ENCODE data around the gene WBP1.
"Not testable (repeated sequence)": the region's sequence is repeated elsewhere in the genome, so short reads cannot be mapped to it uniquely, and the experiment has no call there.

Gene WBP1

DNA sequence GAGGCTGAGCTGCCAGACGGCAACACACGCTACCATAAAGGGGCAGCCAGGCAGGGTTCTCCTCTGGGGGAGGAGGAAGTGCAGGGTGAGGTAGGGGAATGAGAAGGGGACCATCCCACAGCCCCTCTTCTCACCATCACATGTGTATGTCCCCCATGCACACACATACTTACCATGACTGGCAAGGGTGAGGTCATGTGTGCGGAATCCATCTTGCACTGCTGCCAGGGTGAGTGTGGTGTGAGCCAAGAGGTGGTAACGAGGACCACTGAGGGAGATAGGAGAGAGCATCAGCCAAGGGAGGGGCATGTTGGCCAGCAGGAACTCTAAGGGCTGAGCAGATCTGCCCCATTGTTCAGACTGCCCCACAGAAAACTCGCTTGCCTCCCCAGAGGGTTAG is 29.6 kb upstream of the WBP1 start:
- DNase-seq = no peak

DNA sequence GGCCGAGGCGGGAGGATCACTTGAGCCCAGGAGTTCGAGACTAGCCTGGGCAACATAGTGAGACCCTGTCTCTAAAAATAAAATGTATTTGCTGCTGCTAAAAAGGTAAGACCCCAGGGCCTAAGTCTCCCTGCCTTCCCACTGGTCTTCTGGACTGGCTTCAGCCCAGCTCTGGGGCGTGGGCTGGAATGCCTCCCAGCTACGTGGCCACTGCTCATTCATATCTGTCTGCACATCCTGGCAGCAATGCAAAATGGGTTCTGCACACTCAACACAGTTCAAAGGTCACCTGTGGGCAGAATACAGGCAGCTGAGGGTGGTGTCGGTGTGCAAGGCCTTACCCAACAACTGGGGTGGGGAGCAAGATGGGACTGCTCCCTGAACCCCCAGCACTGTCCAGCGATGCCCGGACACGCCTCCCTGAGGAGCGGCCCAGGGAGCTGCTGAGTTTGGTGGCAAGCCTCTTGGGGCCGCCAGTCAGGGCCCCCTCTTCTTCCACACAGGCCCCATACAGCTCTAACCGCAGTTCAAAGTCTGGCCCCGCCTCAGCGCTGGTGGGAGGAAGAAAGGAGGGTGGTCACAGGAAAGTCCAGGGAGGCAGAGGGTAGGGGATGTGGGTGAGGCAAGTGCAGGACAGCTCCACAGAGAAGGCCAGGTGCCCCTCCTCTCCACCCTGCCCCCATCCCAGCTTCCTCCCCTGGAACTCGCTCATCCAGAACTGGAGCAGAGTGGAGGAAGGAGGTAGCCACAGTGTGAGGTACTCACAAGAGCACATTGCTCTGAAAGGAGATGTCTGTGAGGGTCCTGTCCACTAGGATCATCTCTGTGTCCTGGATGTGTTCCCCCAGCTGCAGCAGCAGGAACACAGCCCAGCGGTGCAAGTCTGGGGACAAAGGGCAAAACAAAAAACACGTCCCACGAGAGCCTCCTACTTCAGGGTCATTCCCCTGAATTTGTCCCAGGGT is 28.5 kb upstream of the WBP1 start:
- no peak for DNase-seq

DNA sequence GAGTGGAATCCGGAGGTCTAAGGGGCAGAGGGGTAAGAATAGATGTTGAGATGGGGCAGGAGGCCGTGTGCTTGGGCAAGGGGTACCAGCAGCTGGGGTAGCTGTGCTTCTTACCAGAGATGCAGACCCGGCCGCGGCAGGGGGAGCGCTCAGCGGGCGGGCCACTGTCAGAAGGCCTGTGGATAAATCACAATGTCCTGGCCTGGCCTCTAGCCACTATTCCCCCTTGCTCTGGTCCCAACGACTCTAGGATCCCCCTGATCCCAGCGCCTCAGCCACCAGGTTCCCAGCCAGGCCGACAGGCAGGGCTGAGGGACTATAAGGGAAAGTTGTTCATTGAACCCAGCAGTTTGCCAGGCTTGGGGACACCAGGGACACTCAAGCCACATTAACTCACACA is 27.7 kb upstream of the WBP1 start:
- DNase-seq = no peak

DNA sequence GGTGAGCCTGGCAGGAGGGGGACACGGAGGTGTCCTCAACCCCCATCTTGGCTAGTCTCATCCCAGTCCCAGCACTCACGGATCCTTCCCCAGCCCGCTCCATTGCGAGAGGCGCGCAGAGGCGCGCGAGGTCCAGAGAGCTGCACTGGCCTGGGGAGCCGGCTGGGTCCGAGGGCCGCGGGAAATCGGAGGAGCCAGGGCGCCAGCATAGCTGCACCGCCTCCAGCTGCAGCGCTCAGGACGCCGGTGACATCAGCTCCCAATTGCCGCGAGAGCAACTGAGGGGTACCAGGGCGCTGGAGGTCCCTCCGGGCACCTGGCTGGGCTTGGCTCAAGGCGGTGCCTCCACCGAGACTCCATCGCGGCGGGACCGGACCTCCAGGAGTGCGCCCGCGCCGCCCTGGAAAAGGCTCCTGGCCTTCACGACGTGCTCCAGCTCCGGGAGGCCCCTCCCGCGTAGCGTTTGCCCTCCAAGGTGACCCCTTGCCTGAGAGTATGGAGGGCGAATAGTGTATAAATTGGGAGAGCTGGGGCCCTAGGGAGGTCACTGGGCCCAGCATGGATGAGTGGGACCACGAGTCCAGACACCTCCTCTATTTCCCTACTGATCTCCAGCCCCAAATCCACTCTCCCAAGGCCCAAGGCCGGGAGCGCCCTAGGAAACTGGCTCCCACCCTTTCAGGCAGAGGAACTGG is 22.0 kb upstream of the WBP1 start:
- DNase-seq = no peak

DNA sequence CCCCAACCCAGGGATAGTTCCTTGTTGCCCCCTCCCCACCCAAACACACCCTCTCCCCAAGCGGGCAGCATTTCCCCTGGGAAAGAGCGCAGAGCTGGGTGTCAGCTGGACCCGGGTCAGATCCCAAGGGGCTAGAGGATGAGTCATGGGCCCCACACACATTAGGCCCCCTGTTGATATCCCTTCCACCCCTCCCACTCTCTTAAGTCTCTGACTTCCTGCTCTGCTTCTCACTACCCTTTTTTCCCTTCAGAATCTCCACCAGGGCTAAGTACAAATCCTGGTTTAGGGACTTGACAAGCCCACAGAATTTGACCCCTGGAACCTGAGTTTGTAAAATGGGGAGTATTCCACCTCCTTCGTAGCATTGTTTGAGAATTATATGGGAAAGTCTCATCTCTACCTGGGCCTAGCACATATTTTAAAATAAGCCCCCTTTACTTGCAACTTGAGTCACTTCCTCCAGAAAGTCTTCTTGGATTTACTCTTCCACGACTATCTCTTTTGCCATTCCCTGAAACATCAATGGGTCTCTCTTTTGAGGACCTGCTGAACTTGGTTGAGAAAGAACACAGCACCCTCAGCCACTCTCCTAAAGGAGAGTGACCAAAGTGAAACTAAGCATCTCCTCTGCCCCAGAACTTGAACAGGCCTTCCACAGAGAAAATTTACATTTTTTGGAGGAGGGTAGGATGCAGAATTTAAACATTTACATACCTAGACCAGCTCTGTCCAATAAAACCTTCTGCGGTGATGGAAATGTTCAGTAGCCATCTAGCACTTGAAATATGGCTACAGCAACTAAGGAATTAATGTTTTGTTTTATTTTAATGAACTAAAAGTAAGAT is 21.2 kb upstream of the WBP1 start:
- DNase-seq = no peak

DNA sequence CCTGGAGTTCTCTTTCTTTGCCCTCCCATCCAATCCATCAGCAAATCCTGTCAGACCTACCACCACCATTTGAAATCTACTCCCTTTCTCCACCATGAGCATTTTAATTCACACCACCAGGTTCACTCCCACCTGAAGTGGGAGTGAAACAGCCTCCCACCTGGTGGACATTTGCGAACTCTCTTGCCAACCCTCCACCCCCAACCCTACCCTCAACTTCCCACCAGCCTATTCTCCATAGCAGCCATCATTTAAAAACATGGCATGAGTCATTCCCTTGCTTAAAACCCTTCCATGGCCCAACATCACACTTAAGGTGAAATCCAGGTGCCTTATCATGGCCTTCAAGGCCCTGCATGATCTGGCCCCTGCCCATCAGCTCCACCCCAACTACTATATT is 20.0 kb upstream of the WBP1 start:
- DNase-seq = no peak

DNA sequence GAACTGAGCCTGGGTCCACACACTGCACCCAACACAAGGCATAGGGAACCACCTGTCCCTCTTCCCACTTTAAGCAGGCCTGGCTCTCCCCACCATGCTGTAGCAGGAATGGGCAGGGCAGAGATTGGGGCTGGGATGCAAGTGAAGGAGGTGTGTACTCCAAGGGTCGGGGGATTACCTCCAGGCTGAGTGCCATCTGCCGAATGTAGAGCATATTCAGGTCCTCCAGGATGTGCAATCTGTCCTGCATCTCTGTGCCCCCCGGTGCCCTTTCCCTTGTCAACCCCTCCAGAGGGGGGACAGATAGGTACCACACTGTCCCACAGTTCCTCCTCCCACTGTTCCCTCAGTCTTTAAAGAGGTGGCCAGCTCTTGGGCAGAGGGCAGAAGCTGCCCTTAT is 18.9 kb upstream of the WBP1 start:
- DNase-seq = no peak

DNA sequence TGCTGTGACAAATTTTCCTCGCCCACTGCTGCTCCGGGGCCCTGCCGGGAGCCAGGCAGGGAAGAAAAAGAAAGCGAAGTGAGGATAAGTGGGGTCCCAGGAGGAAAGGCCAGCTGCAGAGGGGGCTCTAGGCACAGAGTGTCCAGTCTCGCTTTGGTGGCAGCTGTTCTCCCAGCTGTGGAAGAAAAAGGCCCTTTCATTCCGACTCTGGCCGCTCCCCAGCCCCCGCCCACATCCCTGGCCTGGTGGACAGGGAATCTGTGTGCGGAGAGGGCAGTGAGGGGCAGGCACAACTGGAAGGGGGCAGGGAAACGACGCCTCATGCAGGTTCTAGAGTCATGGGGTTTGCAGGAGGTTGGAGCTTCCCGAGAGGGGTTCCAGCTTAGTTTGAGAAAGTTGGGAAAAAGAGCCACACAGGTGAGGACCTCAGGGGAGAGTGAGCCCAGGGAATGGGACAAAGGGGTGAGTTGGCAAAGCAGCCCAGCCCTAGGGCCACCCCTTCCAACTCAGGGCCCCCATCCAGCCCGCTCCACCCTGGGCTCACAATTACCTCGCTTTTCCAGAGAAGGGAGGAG is 18.3 kb upstream of the WBP1 start:
- no peak for DNase-seq

DNA sequence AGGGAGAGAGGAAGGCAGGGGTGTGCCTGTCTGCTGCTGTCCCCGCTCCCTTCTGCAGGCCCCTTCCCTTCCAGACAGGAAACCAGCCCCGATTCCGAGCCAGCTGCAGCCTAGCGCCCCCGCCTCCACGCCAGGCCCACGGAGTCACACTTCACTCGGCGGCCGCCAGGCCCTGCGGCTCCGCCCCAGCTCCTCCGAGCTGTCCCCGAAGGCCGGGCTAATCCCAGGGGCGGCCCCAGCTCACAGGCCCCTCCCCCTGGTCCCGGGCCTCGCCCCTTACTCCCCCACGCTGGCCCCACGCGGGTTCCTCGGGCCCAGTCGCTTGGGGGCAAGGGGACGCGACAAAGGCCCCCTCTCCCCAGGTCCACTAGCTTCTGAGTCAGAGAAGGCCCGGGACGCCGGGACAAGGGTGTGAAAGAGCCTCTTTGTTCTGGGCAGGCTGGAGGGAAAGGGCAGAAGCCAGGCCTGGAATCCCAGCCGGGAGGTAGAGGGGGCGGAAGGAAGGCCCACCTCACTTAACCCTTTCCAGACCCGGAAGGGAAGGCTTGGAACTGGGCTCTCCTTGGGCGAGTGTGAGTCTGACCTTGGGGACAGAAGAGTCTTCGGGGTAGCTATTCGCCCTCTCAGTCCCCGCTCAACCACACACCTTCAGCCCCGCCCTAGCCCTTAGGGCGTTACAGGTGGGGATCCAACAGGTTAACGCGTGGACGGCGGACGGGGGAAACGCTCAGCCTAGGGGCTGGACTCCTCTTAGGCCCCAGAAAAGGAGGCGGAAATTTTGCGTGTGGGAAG is 17.7 kb upstream of the WBP1 start:
- DNase-seq = no peak

DNA sequence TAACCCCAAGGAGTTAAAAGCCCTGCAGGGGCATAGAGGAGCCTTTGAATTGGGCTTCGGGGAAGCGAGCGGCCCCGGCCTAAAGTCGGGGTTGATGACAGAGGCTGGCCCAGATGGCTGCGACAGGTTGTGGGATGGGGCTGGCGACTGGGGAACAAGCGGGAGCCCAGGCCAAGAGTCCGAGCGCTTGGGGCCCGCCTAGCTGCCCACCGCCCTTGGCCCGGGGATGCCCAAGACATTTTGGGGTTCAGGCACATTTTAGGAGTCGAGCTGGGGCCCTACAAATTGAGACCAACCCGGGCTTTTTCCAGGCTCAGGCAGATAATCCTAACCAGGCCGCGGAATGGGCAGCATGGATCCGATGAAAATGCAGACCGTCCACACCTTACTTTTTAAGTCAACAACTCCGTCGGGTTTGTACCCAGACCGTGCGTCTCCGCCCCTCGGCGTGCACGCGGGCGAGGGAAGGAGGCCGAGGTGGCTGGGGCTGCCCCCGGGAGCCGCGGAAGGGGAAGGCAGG is 17.0 kb upstream of the WBP1 start:
- DNase-seq = no peak

DNA sequence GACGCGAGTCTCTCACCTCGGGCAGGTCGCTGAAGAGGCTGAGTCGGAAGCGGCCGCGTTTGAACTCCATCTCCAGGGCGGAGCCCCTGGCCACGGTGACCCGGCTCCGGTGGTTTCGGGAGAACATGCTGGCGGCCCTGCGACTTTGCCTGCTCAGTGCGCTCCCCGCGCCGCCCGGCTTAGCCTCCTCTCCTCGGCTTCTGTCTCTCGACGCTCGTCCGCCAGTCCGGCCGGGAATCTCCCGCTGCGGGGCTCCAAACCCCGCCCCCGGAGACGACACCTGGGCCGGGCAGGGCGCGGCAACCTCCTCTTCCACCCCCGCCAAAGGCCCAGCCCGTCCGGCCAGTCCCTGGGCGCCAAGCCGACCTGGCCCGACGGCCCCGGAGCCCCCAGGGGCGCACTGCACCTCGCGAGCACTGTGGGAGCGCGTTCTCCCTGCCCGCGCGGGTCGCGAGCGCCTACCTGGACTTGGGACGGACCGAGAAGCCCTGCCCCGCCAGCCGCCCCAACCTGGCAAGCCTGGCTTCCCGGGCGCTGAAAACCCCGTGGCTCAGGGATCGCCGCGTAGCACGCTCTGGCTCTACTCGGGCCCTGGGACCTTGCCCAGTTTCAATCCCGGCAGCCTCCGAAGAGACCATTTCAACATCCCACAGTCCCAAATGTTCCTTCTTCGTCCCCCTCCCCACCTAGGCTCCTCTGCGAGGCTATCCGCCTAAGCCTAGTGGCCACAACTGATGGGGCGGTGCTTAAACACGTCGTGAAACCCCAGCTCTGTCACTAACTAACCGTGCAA is 16.4 kb upstream of the WBP1 start, which contains the start of gene RTKN:
Gene RTKN (minus strand): TSS at position 248 of the 793 bp plus-strand sequence. CDS start 121 bp downstream, at position 127.
- no peak for DNase-seq

DNA sequence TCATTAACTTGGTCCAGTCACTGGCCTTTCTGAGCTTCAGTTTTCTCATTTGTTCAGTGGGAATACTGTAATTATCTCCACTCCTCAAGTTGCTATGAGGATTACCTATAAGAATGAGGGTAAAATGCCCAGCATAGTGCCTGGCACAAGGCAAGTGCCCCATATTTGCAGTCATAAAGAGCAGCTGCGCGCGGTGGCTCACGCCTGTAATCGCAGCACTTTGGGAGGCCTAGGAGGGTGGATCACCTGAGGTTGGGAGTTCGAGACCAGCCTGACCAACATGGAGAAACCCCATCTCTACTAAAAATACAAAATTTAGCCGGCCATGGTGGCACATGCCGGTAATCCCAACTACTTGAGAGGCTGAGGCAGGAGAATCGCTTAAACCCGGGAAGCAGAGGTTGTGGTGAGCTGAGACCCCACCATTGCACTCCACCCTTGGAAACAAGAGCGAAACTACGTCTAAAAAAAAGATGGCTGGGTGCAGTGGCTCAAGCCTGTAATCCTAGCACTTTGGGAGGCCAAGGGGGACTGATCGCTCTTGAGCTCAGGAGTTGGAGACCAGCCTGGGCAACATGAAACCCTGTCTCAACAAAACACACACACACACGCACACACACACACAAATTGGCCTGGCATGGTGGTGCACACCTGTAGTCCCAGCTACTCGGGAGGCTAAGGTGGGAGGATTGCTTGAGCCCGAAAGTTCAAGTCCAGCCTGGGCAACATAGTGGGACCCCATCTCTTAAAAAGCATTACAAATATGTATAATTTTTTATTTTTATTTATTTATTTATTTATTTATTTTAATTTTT is 15.5 kb upstream of the WBP1 start:
- DNase-seq = not testable (repeated sequence)

DNA sequence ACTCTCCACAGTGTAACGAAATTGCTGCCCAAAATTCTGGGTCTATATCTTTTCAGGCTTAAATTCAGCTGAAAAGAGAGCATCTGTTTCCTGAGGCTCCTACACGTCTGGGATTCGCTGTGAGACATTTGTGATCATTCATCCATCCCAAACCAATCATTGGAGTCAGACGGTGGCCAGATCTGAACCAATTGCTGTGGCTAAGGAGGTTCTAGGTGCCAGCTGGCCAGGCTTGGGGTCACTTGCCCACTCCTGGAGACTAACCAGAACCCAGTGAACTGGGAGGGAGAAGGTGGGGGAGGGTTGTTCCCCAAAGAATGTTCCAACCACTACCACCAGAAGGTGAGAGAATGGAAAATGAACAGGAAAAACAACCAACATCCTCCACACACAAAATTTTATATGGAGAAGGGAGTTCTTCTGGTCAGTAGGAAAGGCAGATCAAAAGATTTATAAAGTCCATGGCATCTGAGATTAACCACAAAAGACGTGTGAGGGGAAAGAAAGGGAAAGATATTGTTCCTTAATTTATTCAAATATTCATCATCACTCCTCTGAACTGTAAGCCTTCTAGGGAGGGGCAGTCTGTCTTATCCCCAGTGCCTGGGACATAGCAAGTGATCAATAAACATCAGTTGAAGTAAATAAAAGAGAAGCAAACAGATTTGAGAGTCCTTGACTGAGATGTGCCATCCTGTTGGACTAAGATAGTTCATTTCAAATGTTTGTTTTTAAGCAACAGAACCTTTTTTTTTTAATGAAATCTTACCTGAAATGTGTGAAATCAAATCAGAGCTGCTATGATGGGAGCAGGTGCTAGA is 13.5 kb upstream of the WBP1 start:
- no peak for DNase-seq

DNA sequence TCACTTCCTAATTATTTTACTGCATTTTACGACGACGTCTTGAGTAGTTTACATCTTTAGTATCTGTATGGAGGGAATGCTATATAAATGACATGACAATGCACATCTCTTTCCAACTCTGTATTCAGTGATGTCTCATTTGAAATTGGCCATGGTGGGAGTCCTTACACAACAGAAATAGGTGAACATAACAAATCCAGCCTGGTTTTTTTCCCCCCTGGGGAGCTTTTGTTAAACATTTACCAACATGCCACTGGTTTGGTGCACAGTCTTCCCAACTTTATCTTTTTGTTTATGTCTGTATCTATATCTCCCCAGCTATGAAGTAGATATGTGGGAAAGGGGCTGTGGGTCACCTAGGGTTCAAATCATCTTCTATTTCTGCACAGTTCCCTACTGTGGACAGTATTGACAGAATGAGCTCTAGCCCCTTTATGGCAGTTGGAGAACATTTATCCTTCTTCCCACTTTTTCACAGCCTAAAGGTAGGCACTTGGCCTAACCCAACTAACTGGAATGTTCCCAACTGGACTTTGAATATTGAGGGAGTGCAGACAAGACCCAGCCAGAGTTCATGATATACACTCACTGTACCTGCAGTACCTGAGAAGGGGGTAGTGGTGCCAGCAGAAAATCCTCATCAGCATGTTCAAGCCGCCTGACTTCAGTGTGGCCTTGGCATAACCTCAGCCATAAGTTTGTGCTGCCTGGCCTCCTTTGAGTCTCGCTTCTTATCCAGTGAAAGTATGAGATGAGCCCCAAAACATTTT is 10.8 kb upstream of the WBP1 start:
- no peak for DNase-seq

DNA sequence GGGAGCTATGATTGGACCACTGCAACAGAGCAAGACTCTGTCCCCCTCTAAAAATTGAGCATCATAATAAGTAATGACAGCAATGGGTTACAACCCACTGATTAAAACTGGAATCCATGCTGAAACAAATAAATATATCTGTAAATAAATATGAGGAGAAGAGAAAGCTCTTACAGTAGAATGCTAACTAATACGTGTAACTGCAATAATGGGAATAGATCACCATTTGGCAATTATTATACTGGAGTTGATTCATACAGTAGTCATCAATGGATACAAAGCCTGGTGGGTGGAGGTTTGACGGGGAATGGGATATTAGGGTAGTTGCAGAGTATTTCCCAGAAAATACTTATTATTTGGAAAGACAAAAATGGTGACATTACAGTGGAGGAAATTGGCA is 9.5 kb upstream of the WBP1 start:
- DNase-seq = no peak

DNA sequence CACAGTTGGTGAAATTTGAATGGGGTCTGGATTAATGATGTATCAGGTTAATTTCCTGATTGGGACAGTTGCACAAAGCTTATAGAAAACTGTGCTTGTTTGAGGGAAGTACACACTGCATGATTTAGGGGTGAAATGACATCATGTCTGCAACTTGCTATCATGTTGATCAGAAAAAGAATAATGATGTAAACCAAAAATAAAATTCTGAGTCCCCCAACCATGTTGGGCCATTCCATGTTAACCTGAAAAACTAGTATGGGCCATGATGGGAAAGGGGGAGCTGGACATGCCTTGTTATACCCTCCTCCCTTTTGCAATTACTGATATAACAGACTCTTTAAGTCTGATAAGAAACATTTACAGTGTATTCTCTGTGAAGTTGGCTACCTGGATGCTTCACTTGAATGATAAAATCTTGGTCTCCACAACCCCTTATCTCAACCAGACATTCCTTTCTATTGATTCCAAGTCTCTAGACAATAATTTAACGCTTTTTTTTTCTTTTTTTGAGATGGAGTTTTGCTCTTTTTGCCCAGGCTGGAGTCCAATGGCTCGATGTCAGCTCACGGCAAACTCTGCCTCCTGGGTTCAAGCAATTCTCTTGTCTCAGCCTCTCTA is 7.6 kb upstream of the WBP1 start:
- no peak for DNase-seq

DNA sequence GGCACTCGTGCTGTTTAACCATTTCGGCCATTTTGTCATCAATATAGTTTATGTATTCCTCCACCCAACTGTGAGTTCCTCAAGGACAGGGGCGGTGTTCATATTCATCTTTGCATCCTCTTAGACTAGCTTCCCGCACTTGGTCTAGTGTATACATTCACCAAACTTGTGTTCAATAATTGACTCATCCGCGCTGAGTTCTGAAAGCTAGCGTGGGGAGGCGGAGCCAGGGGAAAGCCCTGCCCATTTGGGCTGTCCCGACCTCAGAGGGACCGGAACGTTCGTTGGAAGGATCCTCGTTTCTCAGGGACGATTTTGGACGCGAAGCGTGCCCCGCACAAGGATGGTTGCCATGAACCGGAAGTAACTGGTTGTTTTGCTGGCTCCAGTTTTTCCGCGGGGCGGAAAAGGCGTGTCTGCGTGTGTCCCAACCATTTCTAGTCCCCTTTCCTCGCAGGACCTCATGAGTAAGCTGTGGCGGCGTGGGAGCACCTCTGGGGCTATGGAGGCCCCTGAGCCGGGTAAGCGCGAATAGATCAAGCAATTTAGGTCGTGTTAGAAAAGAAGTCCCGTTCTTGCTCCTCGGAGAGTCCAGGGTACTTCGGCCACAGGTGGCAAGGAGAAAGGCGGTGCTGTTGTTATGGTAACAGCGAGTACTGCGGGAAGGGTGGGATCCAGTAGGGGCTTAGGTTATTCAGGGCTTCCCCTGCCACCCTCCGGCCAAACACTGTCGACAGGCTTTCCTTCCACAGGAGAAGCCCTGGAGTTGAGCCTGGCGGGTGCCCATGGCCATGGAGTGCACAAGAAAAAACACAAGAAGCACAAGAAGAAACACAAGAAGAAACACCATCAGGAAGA is 3.4 kb upstream of the WBP1 start, which contains the start of gene INO80B:
Gene INO80B (plus strand): TSS at position 434 of the 858 bp plus-strand sequence. CDS start 30 bp downstream, at position 464.
- DNase-seq = peak; percentile 94
